RCC 7860 (cell line): Measurements from ENCODE around the gene ANAPC2.

Experiments
- DNase-seq: peaks from one replicate; pipeline ENCODE4 v3.0.0-alpha.2; 2015; ENCODE audit warnings: low spot score
- FAIRE-seq: peaks from 2 replicates; lab custom pipeline; 2012; peaks lifted over from hg19 to GRCh38; lab: Jason Lieb, UNC

The ANAPC2 gene

GRCh38 chr9:137216188-137216965 lies 28.0 kb upstream of the ANAPC2 start:
- DNase-seq = no peak
- FAIRE-seq = no peak

- no peak for DNase-seq
- no peak for FAIRE-seq
Measured at GRCh38 chr9:137215196-137215986, 27.0 kb upstream of the ANAPC2 start.

GRCh38 chr9:137214620-137215019 lies 26.3 kb upstream of the ANAPC2 start:
- FAIRE-seq (no peak), DNase-seq (no peak)

- no peak for DNase-seq
- FAIRE-seq = no peak
Measured at GRCh38 chr9:137213160-137214060, 25.1 kb upstream of the ANAPC2 start.

GRCh38 chr9:137212520-137212919 lies 24.2 kb upstream of the ANAPC2 start:
- DNase-seq (no peak), FAIRE-seq (no peak)

GRCh38 chr9:137211532-137211931 lies 23.2 kb upstream of the ANAPC2 start:
- DNase-seq (no peak), FAIRE-seq (no peak)

GRCh38 chr9:137206602-137207001 lies 18.2 kb upstream of the ANAPC2 start:
- DNase-seq = no peak
- no peak for FAIRE-seq

- DNase-seq (peak; percentile 64), FAIRE-seq (no peak)
Measured at GRCh38 chr9:137205126-137206069, 17.0 kb upstream of the ANAPC2 start, which contains the start of the genes NDOR1 and TMEM203. TSS of gene NDOR1 (plus strand) at chr9:137205700. CDS start at chr9:137205778, 78 bp downstream. TSS of gene TMEM203 (minus strand) at chr9:137205648. CDS start at chr9:137205414, 234 bp downstream.

GRCh38 chr9:137204731-137205125 lies 16.4 kb upstream of the ANAPC2 start:
- FAIRE-seq = no peak

GRCh38 chr9:137202966-137203365 lies 14.6 kb upstream of the ANAPC2 start:
- DNase-seq (no peak), FAIRE-seq (no peak)

More at GRCh38 chr9:137204731-137205125, 16.4 kb upstream of the ANAPC2 start:
- DNase-seq = no peak

GRCh38 chr9:137201205-137201868 lies 13.0 kb upstream of the ANAPC2 start:
- FAIRE-seq (no peak), DNase-seq (no peak)

GRCh38 chr9:137200311-137201204 lies 12.2 kb upstream of the ANAPC2 start, which contains the start of gene TPRN:
TSS of gene TPRN (minus strand) at chr9:137200741. CDS start at chr9:137200711, 30 bp downstream.
- peak; percentile 83 for FAIRE-seq

GRCh38 chr9:137199411-137200121 lies 11.2 kb upstream of the ANAPC2 start:
- FAIRE-seq (no peak), DNase-seq (no peak)

More at GRCh38 chr9:137200311-137201204, 12.2 kb upstream of the ANAPC2 start, which contains the start of gene TPRN:
- DNase-seq = peak; percentile 97

- FAIRE-seq (no peak), DNase-seq (no peak)
Measured at GRCh38 chr9:137198902-137199283, 10.5 kb upstream of the ANAPC2 start.

- no peak for DNase-seq
- FAIRE-seq = no peak
Measured at GRCh38 chr9:137198051-137198901, 9.9 kb upstream of the ANAPC2 start.

GRCh38 chr9:137195525-137196220 lies 7.3 kb upstream of the ANAPC2 start:
- no peak for FAIRE-seq
- no peak for DNase-seq
